GM19452 (cell line): ENCODE results near the gene RNF151.
"Not testable (repeated sequence)": the region's sequence is repeated elsewhere in the genome, so short reads cannot be mapped to it uniquely, and the experiment has no call there.

Source experiments
- ATAC-seq: cut with Tn5 transposase; IDR thresholded peaks from one replicate; pipeline ENCODE4 v1.9.1; 2021; ENCODE audit not compliant: unreplicated experiment

RNF151 gene

DNA sequence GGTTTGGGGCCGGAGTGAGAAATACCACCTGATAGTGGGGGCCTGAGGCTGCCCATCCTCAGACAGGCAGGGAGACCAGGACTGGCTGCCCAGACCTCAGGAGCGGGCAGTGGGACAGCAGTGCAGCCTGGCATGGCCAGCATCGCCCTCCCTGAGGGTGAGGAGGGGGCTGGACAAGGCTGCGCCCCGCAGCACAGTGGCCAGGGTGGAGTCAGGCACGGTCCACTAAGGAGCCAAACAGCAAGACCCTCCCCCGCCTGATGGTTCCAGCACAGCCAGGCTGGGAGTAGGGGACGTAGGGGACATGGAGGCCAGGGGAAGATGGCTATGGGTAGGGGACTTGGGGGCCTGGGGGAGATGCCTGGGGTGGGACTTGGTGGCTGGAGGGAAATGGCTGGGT lies 39.7 kb downstream of the RNF151 start:
- ATAC-seq: no peak

DNA sequence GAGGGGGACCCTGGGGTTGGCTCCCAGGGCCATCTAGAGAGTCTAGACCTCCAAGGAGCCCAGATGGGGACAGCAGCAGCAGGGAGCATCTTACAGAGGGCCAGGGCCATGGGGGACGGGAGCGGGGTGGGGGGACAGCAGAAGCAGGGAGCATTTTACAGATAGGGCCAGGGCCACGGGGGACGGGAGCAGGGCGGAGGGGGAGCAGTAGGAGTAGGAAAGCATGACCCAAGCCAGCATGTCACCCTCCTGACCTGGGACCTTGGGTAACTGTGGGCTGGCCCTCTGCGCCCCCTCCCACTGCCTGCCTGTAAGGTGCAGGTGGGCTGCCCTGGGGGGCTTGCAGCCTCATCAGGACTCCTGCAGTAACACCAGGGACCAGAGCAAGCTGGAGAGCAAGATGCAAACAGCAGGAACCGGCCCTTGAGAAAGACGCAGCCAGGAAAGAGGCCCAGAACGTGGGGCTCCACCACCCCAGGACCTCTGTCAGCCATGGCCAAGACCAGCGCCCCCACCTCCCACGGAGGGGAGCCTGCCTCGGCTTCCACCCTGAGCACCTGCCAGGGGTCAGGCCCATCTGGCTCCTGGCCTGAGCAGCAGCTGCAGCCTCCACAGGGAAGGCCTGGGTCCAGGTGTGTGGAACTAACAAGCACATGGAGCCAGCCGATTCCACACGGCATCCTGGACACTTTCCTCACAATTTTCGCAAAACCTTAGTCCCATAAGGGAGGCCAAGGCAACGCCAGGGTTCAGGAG lies 40.6 kb downstream of the RNF151 start:
- no peak for ATAC-seq

DNA sequence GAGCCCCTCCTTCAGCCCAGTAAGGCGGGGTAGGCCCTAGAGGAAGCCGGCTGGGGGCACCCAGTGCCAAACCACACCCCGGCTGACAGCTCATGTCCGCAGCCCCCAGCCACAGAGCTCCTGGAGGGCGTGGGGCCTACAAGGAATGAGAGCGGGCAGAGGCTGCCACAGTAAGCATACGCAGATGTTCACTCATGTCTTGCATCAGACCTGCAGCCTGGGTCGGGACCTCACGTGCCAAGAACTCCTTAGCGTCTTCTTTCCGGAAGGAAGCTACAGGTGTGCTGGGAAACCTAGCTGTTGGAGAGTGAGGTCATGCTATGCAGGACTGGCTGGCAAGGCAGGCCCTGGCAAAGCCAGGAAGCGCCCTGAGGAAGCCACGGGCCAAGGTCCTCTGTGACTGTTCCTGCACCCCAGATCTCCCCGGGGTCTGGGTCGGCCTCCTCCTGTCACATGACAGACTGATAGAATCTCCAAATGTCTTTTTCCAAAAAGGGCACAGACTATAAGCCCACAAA lies 41.4 kb downstream of the RNF151 start:
- no peak for ATAC-seq

DNA sequence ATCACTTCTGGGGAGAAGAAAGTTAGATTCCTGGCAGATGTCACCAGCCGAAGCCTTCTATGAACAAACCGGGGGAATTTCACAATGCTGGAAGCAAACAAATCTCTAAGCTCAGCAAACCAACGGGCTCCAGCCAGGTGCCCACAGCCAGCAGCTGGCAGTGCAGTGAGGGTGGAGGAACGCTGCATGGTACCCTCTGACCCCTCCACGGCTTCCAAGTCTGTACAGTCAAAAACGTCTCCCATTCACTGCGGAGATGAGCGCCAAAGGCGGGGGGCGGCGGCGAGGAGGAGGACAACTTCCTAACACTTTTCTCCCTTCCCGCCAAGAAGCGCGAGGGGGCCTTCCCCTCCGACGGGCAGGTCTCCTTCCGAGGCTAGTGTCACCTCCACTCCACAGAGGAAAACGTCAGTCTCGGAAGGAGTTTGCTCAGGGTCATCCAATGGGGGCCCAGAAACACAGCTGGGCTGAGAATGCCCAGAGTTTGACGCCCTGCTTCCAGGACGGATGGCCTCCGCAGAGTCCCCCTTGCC lies 42.0 kb downstream of the RNF151 start:
- no peak for ATAC-seq

DNA sequence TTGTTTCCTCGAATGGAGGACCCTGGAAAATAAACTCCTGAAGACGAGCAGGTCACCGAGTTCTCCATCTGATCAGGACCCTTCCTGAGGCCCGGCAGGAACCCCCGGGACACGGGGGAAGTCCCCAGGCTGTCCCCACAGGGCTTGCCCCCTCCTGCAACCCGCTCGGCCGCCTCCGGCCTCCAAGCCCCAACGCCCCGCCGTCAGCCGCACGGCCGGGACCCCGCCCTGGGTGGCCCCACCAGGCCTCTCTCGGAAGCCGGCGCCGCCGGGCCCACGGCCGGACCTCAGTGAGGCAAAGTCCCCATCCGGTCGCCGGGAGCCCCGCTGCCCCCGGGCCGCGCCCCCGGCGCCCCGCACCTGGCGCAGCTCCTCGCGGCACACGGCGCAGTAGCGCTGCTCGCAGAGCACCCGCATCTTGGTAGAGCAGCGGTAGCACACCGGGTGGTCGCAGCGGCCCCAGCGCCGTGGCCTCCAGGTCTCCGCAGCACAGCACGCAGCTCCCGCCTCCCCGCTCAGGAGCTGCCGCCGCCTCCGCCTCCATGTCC lies 42.6 kb downstream of the RNF151 start:
- ATAC-seq: peak; percentile 34

DNA sequence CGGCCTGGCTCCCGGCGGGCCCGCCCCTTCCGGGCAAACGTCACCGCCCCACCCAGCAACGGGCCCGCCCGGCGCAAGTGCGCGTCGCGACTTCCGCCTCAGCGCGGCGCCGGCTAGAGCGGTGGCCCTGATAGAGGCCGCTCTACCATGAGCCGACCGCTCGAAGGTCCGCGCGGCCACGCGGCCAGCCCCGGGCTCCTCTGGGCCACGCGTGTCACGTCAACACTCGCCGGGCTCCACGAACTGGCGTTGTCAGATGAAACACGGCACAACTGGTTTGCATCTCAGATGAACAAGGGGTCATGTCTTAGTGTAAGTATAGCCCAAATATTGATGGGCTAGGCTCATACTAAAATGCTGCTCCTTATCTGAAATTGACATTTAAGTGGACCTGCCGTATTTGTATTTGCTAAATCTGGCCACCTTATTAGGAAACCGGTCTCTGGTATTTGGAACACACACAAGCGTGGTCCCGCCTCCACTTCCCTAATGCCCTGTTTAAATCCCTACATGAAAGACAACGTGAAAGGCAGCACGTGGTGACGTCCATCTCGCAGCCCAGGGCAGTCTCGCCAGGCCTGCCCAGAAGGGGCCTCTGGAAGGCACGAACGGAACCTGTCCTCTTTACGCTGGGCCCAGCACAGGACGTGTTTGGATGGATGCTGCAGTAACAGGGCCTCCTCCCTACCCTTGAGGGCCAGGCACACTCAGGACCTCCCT lies 43.3 kb downstream of the RNF151 start, which contains the start of gene ZNF598:
ZNF598 (minus strand) TSS at position 31 of the 720 bp plus-strand sequence.
- ATAC-seq: peak; percentile 87

DNA sequence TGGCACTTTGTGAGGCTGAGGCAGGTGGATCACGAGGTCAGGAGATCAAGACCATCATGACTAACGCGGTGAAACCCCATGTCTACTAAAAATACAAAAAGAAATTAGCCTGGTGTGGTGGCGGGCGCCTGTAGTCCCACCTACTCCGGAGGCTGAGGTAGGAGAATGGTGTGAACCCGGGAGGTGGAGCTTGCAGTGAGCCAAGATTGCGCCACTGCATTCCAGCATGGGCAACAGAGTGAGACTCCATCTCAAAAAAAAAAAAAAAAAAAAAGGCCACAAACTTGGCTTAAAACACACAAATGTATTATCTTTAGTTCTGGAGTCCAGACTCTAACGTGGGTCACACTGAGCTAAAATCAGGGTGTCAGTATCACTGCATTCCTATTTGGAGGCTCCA lies 45.1 kb downstream of the RNF151 start:
- not testable (repeated sequence) for ATAC-seq

DNA sequence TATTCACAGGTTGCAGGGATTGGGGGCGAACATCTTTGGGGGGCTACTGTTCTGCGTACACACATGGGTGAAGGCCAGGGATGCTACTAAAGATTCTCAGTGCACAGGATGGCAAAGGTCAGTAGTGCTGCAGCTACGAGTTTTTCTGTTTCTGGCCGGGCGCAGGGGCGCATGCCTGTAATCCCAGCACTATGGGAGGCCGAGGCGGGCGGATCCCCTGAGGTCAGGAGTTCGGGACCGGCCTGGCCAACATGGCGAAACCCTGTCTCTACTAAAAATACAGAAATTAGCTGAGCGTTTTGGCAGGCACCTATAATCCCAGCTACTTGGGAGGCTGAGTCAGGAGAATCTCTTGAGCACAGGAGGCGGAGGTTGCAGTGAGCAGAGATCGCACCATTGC lies 46.9 kb downstream of the RNF151 start:
- no peak for ATAC-seq

DNA sequence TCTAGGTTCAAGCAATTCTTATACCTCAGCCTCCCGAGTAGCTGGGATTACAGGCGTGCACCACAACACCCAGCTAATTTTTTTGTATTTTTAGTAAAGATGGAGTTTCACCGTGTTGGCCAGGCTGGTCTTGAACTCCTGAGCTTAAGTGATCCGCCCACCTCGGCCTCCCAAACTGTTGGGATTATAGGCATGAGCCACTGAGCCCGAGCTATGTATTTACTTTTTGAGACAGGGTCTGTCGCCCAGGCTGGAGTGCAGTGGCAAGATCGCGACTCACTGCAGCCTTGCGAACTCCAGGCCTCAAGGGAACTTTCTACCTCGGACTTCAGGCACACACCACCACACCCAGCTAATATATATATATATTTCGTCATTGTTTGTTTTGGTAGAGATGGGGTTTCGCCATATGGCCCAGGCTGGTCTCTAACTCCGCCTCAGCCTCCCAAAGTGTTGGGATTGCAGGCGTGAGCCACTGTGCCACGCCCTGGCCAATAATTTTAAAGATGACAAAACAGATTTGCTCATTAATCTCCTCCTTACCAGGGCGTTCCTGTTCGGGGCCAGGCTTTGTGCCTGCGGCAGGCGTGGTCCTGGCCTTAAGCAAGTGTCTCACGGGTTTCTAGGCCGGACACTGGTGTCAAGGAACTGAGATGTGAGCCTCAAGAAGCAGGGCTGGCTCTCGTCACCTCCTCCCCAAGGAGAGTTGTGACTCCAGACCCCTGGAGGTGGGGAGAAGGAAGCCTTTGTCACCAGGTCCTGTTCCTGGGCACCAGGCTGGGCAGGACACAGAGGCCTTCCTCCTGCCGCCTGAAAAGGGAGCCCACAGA lies 48.7 kb downstream of the RNF151 start:
- ATAC-seq: no peak

DNA sequence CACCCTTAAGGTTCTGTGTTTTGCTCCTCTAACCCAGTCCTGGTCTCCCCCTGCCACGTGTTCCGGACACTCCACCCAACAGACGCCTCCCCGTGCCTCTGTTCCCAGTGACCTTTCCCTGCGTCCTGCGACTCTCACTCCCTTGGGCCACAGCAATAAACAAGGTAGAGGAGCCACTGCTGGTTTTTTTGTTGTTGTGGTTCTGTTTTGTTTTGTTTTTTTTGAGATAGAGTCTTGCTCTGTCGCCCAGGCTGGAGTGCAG lies 49.2 kb downstream of the RNF151 start:
- no peak for ATAC-seq

DNA sequence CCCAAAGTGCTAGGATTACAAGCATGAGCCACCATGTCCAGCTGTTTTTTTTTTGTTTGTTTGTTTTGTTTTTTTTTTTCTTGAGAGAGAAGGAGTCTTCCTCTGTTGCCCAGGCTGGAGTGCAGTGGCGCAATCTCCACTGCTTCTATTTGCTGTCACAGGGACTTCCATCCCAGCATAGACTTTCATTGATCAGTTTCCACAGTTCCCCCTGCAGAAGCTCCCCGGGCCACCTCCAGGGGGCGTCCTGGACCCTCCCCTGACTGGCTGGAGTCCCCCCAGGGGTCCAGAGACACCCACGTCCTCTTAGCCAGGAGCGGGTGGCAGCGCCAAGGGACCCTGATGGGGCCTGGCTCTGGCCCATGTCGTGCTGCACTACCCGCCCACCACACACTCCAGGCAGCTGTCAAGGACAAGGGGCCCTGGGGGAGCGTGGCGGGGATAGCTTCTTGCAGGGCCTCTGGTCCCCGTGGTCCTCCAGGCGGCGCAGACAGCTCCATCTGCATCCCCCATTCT lies 49.8 kb downstream of the RNF151 start:
- no peak for ATAC-seq
